GM19467 (cell line): ENCODE results near the gene MICALL2.

Source experiments
- ATAC-seq: cut with Tn5 transposase; IDR thresholded peaks from one replicate; pipeline ENCODE4 v1.9.1; 2021; ENCODE audit warnings: mild to moderate bottlenecking, moderate library complexity; ENCODE audit not compliant: unreplicated experiment

The MICALL2 gene

GRCh38 chr7:1458683-1459511 lies at the start of gene MICALL2:
MICALL2 (minus strand) TSS chr7:1459470; CDS start chr7:1459326, 144 bp downstream.
- peak; percentile 31 for ATAC-seq

GRCh38 chr7:1508277-1508758 lies 49.0 kb upstream of the MICALL2 start:
- ATAC-seq: no peak

- no peak for ATAC-seq
Measured at GRCh38 chr7:1505731-1506550, 46.7 kb upstream of the MICALL2 start.

GRCh38 chr7:1503816-1504775 lies 44.8 kb upstream of the MICALL2 start, which contains the start of gene INTS1:
INTS1 (minus strand) TSS chr7:1504389; CDS start chr7:1503960, 429 bp downstream.
- peak; percentile 77 for ATAC-seq

- ATAC-seq: no peak
Measured at GRCh38 chr7:1503390-1503789, 44.1 kb upstream of the MICALL2 start.

- ATAC-seq: no peak
Measured at GRCh38 chr7:1502845-1503244, 43.6 kb upstream of the MICALL2 start.

- no peak for ATAC-seq
Measured at GRCh38 chr7:1501487-1502270, 42.4 kb upstream of the MICALL2 start.

- ATAC-seq: no peak
Measured at GRCh38 chr7:1500064-1500807, 41.0 kb upstream of the MICALL2 start.

- no peak for ATAC-seq
Measured at GRCh38 chr7:1499367-1500029, 40.2 kb upstream of the MICALL2 start.

- no peak for ATAC-seq
Measured at GRCh38 chr7:1498370-1499305, 39.4 kb upstream of the MICALL2 start.

GRCh38 chr7:1497293-1497927 lies 38.1 kb upstream of the MICALL2 start:
- ATAC-seq: no peak

GRCh38 chr7:1496531-1497292 lies 37.4 kb upstream of the MICALL2 start:
- no peak for ATAC-seq

- ATAC-seq: no peak
Measured at GRCh38 chr7:1495564-1496242, 36.4 kb upstream of the MICALL2 start.

GRCh38 chr7:1494866-1495563 lies 35.7 kb upstream of the MICALL2 start:
- ATAC-seq: no peak

GRCh38 chr7:1494447-1494846 lies 35.2 kb upstream of the MICALL2 start:
- no peak for ATAC-seq
